Small intestine (tissue), 16 donors: ENCODE data around the gene CCNT1. TPM values are rescaled to one million over a fixed set of nuclear protein-coding genes. Genes with fewer than 3 reads are reported as not detected.
A peak's percentile ranks its signal among the peaks of the same experiment; 100 is the strongest.

Experiments
- DNase-seq, 2 donors: peaks; one replicate each; pipeline versions ENCODE4 v3.0.0 to v3.0.0-alpha.2; 2013
- FAIRE-seq: peaks from 2 replicates; lab custom pipeline; 2012; peaks lifted over from hg19 to GRCh38; lab: Jason Lieb, UNC
- H3K27ac ChIP-seq, 3 donors: one replicate each; pipeline ENCODE4 v1.5.1; 2013; ENCODE audit warnings: low read length in 2 of 3, mild to moderate bottlenecking in 2 of 3, control low read depth in 1 of 3, inconsistent platforms in 1 of 3, low read depth in 1 of 3, moderate library complexity in 1 of 3
- H3K27me3 ChIP-seq, 3 donors: one replicate each; pipeline ENCODE4 v1.6.1; 2013; ENCODE audit warnings: low read length in 3 of 3, inconsistent platforms in 1 of 3; ENCODE audit not compliant: control insufficient read depth in 3 of 3, insufficient read depth in 3 of 3
- H3K36me3 ChIP-seq, 3 donors: one replicate each; pipeline ENCODE4 v1.6.1; 2013; ENCODE audit warnings: low read length in 3 of 3, inconsistent platforms in 1 of 3, low read depth in 1 of 3, mild to moderate bottlenecking in 1 of 3, moderate library complexity in 1 of 3; ENCODE audit not compliant: control insufficient read depth in 3 of 3, insufficient read depth in 2 of 3
- H3K4me1 ChIP-seq, 3 donors: one replicate each; pipeline ENCODE4 v1.6.1; 2013; ENCODE audit warnings: low read length in 2 of 3, inconsistent platforms in 1 of 3, low read depth in 1 of 3, mild to moderate bottlenecking in 1 of 3, moderate library complexity in 1 of 3; ENCODE audit not compliant: control insufficient read depth in 3 of 3, insufficient read depth in 2 of 3
- H3K4me3 ChIP-seq, 3 donors: one replicate each; pipeline ENCODE4 v1.5.1; 2013; ENCODE audit warnings: low read length in 3 of 3, control low read depth in 1 of 3, inconsistent platforms in 1 of 3, low read depth in 1 of 3, mild to moderate bottlenecking in 1 of 3, moderate library complexity in 1 of 3
- H3K9me3 ChIP-seq, 2 donors: one replicate each; pipeline ENCODE4 v1.6.1; 2013; ENCODE audit warnings: low read depth in 1 of 2, low read length in 1 of 2; ENCODE audit not compliant: control insufficient read depth in 2 of 2, insufficient read depth in 1 of 2
- WGBS, 3 donors: extraction: QIAGEN DNeasy Blood & Tissue Kit; methylation state at CpG; one replicate each; pipeline ENCODE4 v1.1.7; 2013; 5-methylcytosine and 5-hydroxymethylcytosine counted together
- long read RNA-seq, 10 donors: transcript quantifications; one replicate each; lab custom pipeline, GENCODE V29; 2026
- polyA plus RNA-seq, 4 donors: library from polyadenylated mRNA; stranded (reverse) in 3 of 4; unstranded in 1 of 4; fragments of 200-250 nt in 3 of 4; fragments of 120-200 nt in 1 of 4; gene quantifications; one replicate each; pipeline versions ENCODE4 v1.2.1 to v1.2.3, GENCODE V29; 2013
- donor health status: healthy with polysubstance abuse.
- donor health status: control.
- donor health status: control.
- donor health status: Bipolar disorder and iron deficiency.
- donor health status: healthy.

CCNT1 gene
- polyA plus RNA-seq: 10 to 100 TPM in 1 of 4 donors, 1 to 10 TPM in 3; 3.0 to 22.0 (median 5.1) TPM
- long read RNA-seq, donor 1, full-length matches to known transcripts: 7 of 7 reads
- long read RNA-seq, donor 1, partial matches to known transcripts: 0 of 7 reads
- long read RNA-seq, donor 1, other reads (novel, unspliced or antisense): 0 of 7 reads
- long read RNA-seq, donor 2, full-length matches to known transcripts: 1 of 1 reads
- long read RNA-seq, donor 2, partial matches to known transcripts: 0 of 1 reads
- long read RNA-seq, donor 2, other reads (novel, unspliced or antisense): 0 of 1 reads
- long read RNA-seq, donor 3, full-length matches to known transcripts: 5 of 5 reads
- long read RNA-seq, donor 3, partial matches to known transcripts: 0 of 5 reads
- long read RNA-seq, donor 3, other reads (novel, unspliced or antisense): 0 of 5 reads
- long read RNA-seq, donor 4: 0 reads
- long read RNA-seq, donor 5, full-length matches to known transcripts: 2 of 2 reads
- long read RNA-seq, donor 5, partial matches to known transcripts: 0 of 2 reads
- long read RNA-seq, donor 5, other reads (novel, unspliced or antisense): 0 of 2 reads
- long read RNA-seq, donor 6, full-length matches to known transcripts: 5 of 5 reads
- long read RNA-seq, donor 6, partial matches to known transcripts: 0 of 5 reads
- long read RNA-seq, donor 6, other reads (novel, unspliced or antisense): 0 of 5 reads
- long read RNA-seq, donor 7: 0 reads
- long read RNA-seq, donor 8: 0 reads
- long read RNA-seq, donor 9: 0 reads
- long read RNA-seq, donor 10, full-length matches to known transcripts: 5 of 21 reads
- long read RNA-seq, donor 10, partial matches to known transcripts: 16 of 21 reads
- long read RNA-seq, donor 10, other reads (novel, unspliced or antisense): 0 of 21 reads

DNA sequence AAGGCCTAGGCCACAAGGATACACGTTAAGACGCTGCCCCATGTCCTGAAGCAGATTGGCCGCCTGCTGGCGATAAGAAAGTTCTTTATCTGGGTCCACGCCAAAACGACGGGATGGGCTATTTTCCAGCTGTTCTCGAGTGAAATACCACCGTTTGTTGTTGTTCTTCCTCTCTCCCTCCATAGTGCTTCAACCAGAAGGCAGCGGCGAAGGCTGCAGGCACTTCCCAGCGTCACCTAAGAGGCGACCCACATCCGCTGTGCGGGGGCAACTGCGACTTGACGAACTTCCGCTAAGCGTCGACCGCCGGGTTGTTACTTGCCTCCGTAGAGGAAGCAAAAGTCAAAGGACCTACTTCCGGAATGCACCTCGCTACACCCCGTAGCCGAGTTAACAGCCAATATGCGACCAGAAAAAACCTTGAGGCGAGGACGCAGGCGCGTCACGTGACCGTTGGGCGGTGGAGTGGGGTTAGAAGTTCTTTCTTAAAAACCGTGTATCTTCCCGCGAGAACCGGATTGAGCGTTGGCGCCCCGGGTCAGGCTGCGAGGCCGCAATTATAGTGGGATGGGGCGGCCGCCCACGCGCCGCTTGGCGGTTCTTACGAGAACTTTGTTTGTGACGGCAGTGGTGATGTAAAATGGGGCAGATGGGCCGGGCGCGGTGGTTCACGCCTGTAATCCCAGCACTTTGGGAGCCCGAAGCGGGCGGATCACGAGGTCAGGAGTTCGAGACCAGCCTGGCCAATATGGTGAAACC, at the start of gene CCNT1:
Gene CCNT1 (minus strand): TSS at position 215 of the 759 bp plus-strand sequence. CDS start 32 bp downstream, at position 183.
- peak within 1 kb of the TSS; percentile 92 to 94 (median 93) for H3K27ac ChIP-seq
- DNase-seq (peak; percentile 100), FAIRE-seq (no peak)
- H3K4me3 ChIP-seq: peak within 1 kb of the TSS; percentile 31 to 90 (median 76)
- peaks cover 2 to 14% (median 8%) of the 10 kb centered on the region in 3 donors for H3K4me1 ChIP-seq
- 0% methylated on average over 61 of the region's 61 CpGs for WGBS, 3 donors
- H3K27me3 ChIP-seq: no peaks in the 10 kb centered on the region
- peaks cover 3 to 24% (median 3%) of the 10 kb centered on the region in 3 donors for H3K36me3 ChIP-seq
- H3K9me3 ChIP-seq: peaks cover 0 to 16% of the 10 kb centered on the region in 2 donors

DNA sequence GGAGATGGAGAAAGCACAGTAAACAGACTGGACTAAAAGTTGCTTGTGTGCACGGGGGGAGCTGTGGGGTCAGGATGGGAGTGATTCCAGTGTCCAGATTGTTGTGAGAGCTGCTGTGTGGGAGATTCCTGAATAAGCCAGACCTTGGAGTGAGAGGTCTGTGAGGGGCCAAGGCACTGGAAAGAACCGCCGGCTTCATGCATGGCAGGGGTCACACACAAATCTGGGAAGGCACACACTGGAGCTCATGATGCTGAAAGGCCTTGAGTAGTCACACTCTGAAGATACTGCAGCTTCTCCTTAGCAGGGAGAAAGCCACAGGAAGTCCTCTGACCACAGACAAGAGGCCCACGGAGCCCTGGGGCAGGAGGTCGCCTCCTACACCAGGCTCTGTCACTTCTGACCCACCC, 49.3 kb upstream of the CCNT1 start:
- no peaks in the 10 kb centered on the region for H3K27me3 ChIP-seq
- peaks cover 6 to 51% (median 7%) of the 10 kb centered on the region in 3 donors for H3K36me3 ChIP-seq
- 60 to 77% (median 62%) methylated on average over 5 of the region's 5 CpGs for whole genome bisulfite sequencing, 3 donors
- H3K27ac ChIP-seq: no peak overlapping the region
- no peak for FAIRE-seq
- no peak overlapping the region for H3K4me3 ChIP-seq
- H3K4me1 ChIP-seq: no peaks in the 10 kb centered on the region
- DNase-seq: no peak
- no peaks in the 10 kb centered on the region for H3K9me3 ChIP-seq

DNA sequence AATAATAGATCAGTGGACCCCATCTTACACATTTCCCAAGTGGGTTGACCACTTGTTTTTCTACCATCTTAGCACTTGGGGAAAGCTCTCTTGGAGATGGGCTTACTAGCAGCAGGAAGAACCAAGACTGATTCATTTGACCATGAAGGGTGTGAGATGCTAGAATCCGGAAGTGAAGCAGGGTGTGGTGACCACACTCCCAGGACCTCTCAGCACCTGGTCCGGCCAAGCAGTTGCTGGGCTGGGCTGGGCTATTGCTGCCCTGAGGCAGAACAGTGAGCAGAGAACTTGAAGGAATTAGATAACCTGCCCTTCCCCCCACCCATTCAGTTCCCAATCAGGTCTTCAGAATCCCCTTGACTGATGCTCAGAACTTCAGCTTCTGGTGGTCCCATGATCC, 48.0 kb upstream of the CCNT1 start:
- 46 to 56% (median 53%) methylated on average over 2 of the region's 2 CpGs for WGBS, 3 donors
- H3K4me3 ChIP-seq: no peak overlapping the region
- no peaks in the 10 kb centered on the region for H3K4me1 ChIP-seq
- no peaks in the 10 kb centered on the region for H3K27me3 ChIP-seq
- DNase-seq: peak in 1 of 2 donors; percentile 48
- peaks cover 4 to 44% (median 7%) of the 10 kb centered on the region in 3 donors for H3K36me3 ChIP-seq
- H3K27ac ChIP-seq: no peak overlapping the region
- FAIRE-seq: no peak
- no peaks in the 10 kb centered on the region for H3K9me3 ChIP-seq

DNA sequence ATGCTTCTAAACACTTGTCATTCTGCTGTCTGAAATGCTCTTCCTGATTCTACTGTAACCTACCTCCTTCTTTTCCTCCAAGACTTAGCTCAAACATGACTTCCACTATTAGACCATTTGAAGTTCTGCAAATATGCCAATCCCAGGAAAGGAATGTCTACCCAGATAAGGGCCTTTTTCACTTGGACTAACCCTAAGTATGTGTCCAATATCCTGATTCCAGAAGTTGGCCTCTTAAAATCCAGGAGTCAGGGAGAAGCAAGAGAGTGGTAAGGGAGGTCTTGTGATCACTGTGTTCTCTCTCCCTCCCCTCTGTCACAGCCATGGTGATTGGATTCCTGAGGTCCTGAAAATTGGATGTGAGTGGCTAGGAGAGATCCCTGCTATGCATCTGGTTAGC, 42.2 kb upstream of the CCNT1 start:
- Histone ChIP-seq H3K27ac (no peak overlapping the region), H3K27me3 (no peaks in the 10 kb centered on the region), H3K9me3 (no peaks in the 10 kb centered on the region), H3K36me3 (no peaks in the 10 kb centered on the region), H3K4me1 (peaks cover 0 to 6% (median 0%) of the 10 kb centered on the region in 3 donors), H3K4me3 (no peak overlapping the region)
- DNase-seq: peak; percentile 16 to 24
- FAIRE-seq: no peak

DNA sequence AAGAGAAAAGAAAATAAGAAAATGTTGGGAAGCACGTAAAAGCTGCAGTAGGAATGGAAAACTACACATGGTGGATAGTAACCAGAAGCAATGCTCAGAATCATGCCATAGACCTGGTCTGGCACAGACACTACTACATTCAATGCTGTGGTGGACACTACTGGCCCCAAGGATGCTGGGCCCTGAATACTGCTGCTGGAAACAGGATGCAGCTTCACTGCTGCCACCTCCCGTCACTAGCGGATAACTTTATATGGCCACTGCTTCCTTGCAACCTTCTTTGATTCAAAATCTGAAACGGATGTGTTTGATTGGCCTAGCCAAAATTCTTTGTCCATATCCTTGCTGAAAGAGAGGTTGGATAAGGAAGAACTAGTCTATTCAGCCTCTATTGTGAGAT, 41.7 kb upstream of the CCNT1 start:
- WGBS, 3 donors: 70 to 79% (median 71%) methylated on average over 4 of the region's 4 CpGs
- no peak overlapping the region for H3K27ac ChIP-seq

DNA sequence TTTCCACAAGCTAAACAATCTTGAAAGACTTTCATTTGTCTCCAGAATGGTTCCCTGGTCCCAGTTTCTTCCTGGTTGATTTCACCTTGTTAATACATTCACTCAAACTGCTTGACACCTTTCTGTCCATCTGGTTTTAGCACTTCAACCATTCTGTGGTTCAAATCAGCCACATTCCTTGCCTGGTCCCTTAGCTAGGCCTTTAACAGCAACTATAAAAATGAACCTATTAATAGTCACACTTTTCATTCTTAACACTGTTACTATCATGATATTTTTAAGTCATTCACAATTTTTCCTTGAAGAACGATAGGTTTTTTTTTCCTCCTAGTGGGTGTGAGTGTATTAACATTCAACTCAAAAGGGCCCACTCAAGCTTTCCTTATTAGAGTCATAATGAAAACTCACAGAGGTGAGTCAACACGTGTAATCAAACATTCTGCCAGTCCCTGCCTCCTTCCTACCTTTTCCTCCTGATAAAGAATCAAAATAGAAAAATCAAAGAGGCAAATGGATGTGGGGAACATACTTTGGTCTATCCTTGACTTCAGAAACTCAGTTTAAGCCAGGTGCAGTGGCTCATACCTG, 34.4 kb upstream of the CCNT1 start:
- no peaks in the 10 kb centered on the region for H3K9me3 ChIP-seq
- no peaks in the 10 kb centered on the region for H3K36me3 ChIP-seq
- no peak overlapping the region for H3K4me3 ChIP-seq
- WGBS, 3 donors: 15 to 38% (median 30%) methylated on average over 2 of the region's 2 CpGs
- FAIRE-seq (no peak), DNase-seq (no peak)
- peaks cover 0 to 5% (median 0%) of the 10 kb centered on the region in 3 donors for H3K4me1 ChIP-seq
- no peak overlapping the region for H3K27ac ChIP-seq
- no peaks in the 10 kb centered on the region for H3K27me3 ChIP-seq

More for the DNA sequence above, 41.7 kb upstream of the CCNT1 start:
- no peak for FAIRE-seq
- DNase-seq: no peak
- Histone ChIP-seq H3K4me1 (peaks cover 0 to 7% (median 0%) of the 10 kb centered on the region in 3 donors), H3K9me3 (no peaks in the 10 kb centered on the region), H3K27me3 (no peaks in the 10 kb centered on the region), H3K4me3 (no peak overlapping the region), H3K36me3 (no peaks in the 10 kb centered on the region)

DNA sequence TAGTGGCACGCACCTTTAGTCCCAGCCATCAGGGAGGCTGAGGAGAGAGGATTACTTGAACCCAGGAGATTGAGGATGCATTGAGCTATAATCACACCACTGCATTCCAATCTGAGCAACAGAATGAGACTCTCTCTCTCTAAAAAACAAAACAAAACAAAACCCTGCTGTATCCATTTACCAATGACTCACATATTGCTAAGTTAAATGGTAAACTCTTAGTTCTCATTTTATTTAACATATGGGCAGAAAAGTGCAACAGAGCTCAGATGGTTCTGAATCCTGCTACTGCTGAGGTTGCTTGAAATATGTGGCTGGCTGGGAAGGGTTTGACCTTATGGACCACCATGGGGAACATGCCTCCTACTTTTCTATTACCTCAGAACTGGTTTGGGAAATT, 33.7 kb upstream of the CCNT1 start:
- Histone ChIP-seq H3K4me3 (no peak overlapping the region), H3K4me1 (peaks cover 0 to 5% (median 0%) of the 10 kb centered on the region in 3 donors), H3K36me3 (no peaks in the 10 kb centered on the region), H3K27me3 (no peaks in the 10 kb centered on the region), H3K27ac (no peak overlapping the region), H3K9me3 (no peaks in the 10 kb centered on the region)
- no peak for FAIRE-seq
- no peak for DNase-seq
- 95 to 100% (median 98%) methylated on average over 1 of the region's 1 CpG for WGBS, 3 donors
